CD14-positive monocyte (primary cell): ENCODE measurements around the gene CLDN20. TPM values are rescaled to one million over a fixed set of nuclear protein-coding genes. Genes with fewer than 3 reads are reported as not detected.

Experiments used
- DNase-seq, 3 donors: peaks; one replicate each; pipeline ENCODE4 v3.0.0-alpha.2; 2011 to 2022
- H2AFZ ChIP-seq: 2 replicates; pipeline ENCODE4 v1.6.0; 2012; ENCODE audit warnings: mild to moderate bottlenecking, low read depth, low read length, inconsistent platforms; ENCODE audit not compliant: insufficient read depth, poor library complexity, severe bottlenecking
- H3K27ac ChIP-seq, 2 donors: 1 replicate in 1 of 2; 2 replicates in 1 of 2; pipeline ENCODE4 v1.5.1; 2012 to 2013; ENCODE audit warnings: low read length in 2 of 2, control low read depth in 1 of 2, inconsistent platforms in 1 of 2, low read depth in 1 of 2, mild to moderate bottlenecking in 1 of 2
- H3K27me3 ChIP-seq, 2 donors: one replicate each; pipeline versions ENCODE4 v1.6.0 to v1.6.1; 2011 to 2013; ENCODE audit warnings: low read length in 2 of 2; ENCODE audit not compliant: control insufficient read depth in 2 of 2, insufficient read depth in 2 of 2
- H3K36me3 ChIP-seq, 2 donors: replicated peaks in 1 of 2; 1 replicate in 1 of 2; 2 replicates in 1 of 2; pipeline versions ENCODE4 v1.5.1 to v1.6.1; 2012 to 2013; ENCODE audit warnings: low read length in 2 of 2, control low read depth in 1 of 2, inconsistent platforms in 1 of 2, mild to moderate bottlenecking in 1 of 2; ENCODE audit not compliant: insufficient read depth in 2 of 2, control insufficient read depth in 1 of 2
- H3K4me1 ChIP-seq, 2 donors: 1 replicate in 1 of 2; 2 replicates in 1 of 2; pipeline versions ENCODE4 v1.5.1 to v1.6.1; 2012 to 2013; ENCODE audit warnings: low read length in 2 of 2, control low read depth in 1 of 2, inconsistent platforms in 1 of 2, mild to moderate bottlenecking in 1 of 2, moderate library complexity in 1 of 2; ENCODE audit not compliant: insufficient read depth in 2 of 2, control insufficient read depth in 1 of 2
- H3K4me2 ChIP-seq: replicated peaks from 2 replicates; pipeline ENCODE3; 2012; ENCODE audit warnings: low read length, moderate library complexity, mild to moderate bottlenecking; ENCODE audit not compliant: poor library complexity, severe bottlenecking; ENCODE audit errors: extremely low read depth
- H3K4me3 ChIP-seq, 3 experiments: fragments of 200-600 bp in 1 of 3; sonication (generic) in 1 of 3; replicated peaks in 1 of 3; 1 replicate in 2 of 3; 2 replicates in 1 of 3; pipeline ENCODE4 v1.5.1; 2011 to 2013; ENCODE audit warnings: low read length in 3 of 3, mild to moderate bottlenecking in 3 of 3, control low read depth in 2 of 3, low read depth in 2 of 3, inconsistent platforms in 1 of 3, moderate library complexity in 1 of 3
- H3K79me2 ChIP-seq: 2 replicates; pipeline ENCODE4 v1.6.0; 2012; ENCODE audit warnings: mild to moderate bottlenecking, control low read depth, inconsistent platforms, low read length, moderate library complexity; ENCODE audit not compliant: insufficient read depth
- H3K9ac ChIP-seq: 2 replicates; pipeline ENCODE4 v1.6.0; 2017; ENCODE audit warnings: low read length, mild to moderate bottlenecking; ENCODE audit not compliant: insufficient read depth, poor library complexity, severe bottlenecking
- H3K9me3 ChIP-seq, 2 donors: replicated peaks in 1 of 2; 1 replicate in 1 of 2; 2 replicates in 1 of 2; pipeline versions ENCODE4 v1.5.1 to v1.6.1; 2012 to 2013; ENCODE audit warnings: low read length in 2 of 2, control low read depth in 1 of 2; ENCODE audit not compliant: control insufficient read depth in 1 of 2, insufficient read depth in 1 of 2
- H4K20me1 ChIP-seq: 2 replicates; pipeline ENCODE4 v1.6.0; 2012; ENCODE audit warnings: mild to moderate bottlenecking, low read length, control low read depth, moderate library complexity; ENCODE audit not compliant: insufficient read depth
- H3K27ac Mint-ChIP-seq, 7 donors: one replicate each; pipeline ENCODE4 v1.8.0; 2020; ENCODE audit warnings: mild to moderate bottlenecking in 7 of 7, mixed read lengths in 7 of 7, moderate library complexity in 6 of 7, inconsistent platforms in 2 of 7
- H3K27me3 Mint-ChIP-seq, 3 donors: one replicate each; pipeline ENCODE4 v1.8.0; 2021 to 2022; ENCODE audit warnings: low read depth in 3 of 3, mild to moderate bottlenecking in 3 of 3, mixed read lengths in 3 of 3, moderate library complexity in 3 of 3, inconsistent platforms in 1 of 3
- H3K36me3 Mint-ChIP-seq, 2 donors: one replicate each; pipeline ENCODE4 v1.8.0; 2020; ENCODE audit warnings: mixed read lengths in 2 of 2, inconsistent platforms in 1 of 2, mild to moderate bottlenecking in 1 of 2
- H3K4me1 Mint-ChIP-seq: one replicate; pipeline ENCODE4 v1.8.0; 2020; ENCODE audit warnings: mild to moderate bottlenecking, mixed read lengths
- H3K4me3 Mint-ChIP-seq, 2 donors: one replicate each; pipeline ENCODE4 v1.8.0; 2020; ENCODE audit warnings: mild to moderate bottlenecking in 2 of 2, mixed read lengths in 2 of 2, moderate library complexity in 1 of 2
- H3K9me3 Mint-ChIP-seq, 7 donors: one replicate each; pipeline ENCODE4 v1.8.0; 2020 to 2022; ENCODE audit warnings: mixed read lengths in 7 of 7, mild to moderate bottlenecking in 6 of 7, moderate library complexity in 6 of 7, inconsistent platforms in 2 of 7
- WGBS: methylation state at CpG from one replicate; pipeline ENCODE4 v1.1.5; 2013; ENCODE audit warnings: missing lambda C conversion rate; ENCODE audit not compliant: insufficient coverage; 5-methylcytosine and 5-hydroxymethylcytosine counted together
- intact Hi-C, 2 donors: fragments of 100-400 bp; cut with micrococcal nuclease; formaldehyde crosslinking; loops; one replicate each; pipeline versions ENCODE4 v1.15.0 to v1.15.1; 2023
- polyA plus RNA-seq, 3 donors: library from polyadenylated mRNA; depleted of rRNA in 1 of 3; unstranded in 2 of 3; stranded (reverse) in 1 of 3; fragments of 300-500 nt in 2 of 3; fragments of >200 nt in 1 of 3; fragmentation: Illumina TruSeq in 2 of 3; gene quantifications; 1 replicate in 2 of 3; 2 replicates in 1 of 3; pipeline ENCODE4 v1.2.3, GENCODE V29; 2012 to 2021
- TF ChIP-seq, protein P1 (sequence below): fragments of 200-600 bp; IDR thresholded peaks from one replicate; pipeline ENCODE4 v1.8.0; 2022; ENCODE audit warnings: antibody characterized with exemption, mild to moderate bottlenecking

The CLDN20 gene
- polyA plus RNA-seq, 3 donors, result not detected

DNA sequence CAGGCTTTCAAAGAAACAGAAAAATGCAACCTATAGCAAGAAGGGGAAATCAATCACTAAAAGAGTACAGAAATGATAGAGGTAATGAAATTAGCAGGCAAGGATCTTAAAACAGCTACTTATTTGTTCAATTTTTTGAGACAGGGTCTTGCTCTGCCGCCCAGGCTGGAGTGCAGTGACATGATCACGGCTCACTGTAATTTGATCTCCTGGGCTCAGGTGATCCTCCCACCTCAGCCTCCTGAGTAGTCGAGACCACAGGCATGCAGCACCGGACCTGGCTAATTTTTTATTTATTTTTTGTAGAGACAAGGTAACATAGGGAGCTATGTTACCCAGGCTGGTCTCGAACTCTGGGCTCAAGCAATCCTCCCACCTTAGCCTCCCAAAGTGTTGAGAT, 28.9 kb downstream of the CLDN20 start:
- Histone ChIP-seq H3K27me3 (no peaks in the 10 kb centered on the region), H3K4me3 (no peak overlapping the region), H3K9ac (no peak overlapping the region), H3K27ac (no peak overlapping the region), H3K4me1 (no peaks in the 10 kb centered on the region), H3K4me2 (no peak overlapping the region), H3K79me2 (no peaks in the 10 kb centered on the region), H4K20me1 (no peaks in the 10 kb centered on the region), H3K9me3 (no peaks in the 10 kb centered on the region), H2AFZ (no peak overlapping the region), H3K36me3 (peaks cover 35 to 79% of the 10 kb centered on the region in 2 donors)
- DNase-seq, result no peak
- peaks cover 0 to 2% (median 2%) of the 10 kb centered on the region in 3 donors for H3K27me3 Mint-ChIP-seq
- TF ChIP-seq, protein P1, sequence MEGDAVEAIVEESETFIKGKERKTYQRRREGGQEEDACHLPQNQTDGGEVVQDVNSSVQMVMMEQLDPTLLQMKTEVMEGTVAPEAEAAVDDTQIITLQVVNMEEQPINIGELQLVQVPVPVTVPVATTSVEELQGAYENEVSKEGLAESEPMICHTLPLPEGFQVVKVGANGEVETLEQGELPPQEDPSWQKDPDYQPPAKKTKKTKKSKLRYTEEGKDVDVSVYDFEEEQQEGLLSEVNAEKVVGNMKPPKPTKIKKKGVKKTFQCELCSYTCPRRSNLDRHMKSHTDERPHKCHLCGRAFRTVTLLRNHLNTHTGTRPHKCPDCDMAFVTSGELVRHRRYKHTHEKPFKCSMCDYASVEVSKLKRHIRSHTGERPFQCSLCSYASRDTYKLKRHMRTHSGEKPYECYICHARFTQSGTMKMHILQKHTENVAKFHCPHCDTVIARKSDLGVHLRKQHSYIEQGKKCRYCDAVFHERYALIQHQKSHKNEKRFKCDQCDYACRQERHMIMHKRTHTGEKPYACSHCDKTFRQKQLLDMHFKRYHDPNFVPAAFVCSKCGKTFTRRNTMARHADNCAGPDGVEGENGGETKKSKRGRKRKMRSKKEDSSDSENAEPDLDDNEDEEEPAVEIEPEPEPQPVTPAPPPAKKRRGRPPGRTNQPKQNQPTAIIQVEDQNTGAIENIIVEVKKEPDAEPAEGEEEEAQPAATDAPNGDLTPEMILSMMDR, result no peak
- 100% methylated on average over 1 of the region's 5 CpGs for WGBS
- intact Hi-C loops, result no loop called here
- H3K27ac Mint-ChIP-seq, result no peak overlapping the region
- H3K36me3 Mint-ChIP-seq, result peaks cover 63 to 73% of the 10 kb centered on the region in 2 donors
- H3K4me1 Mint-ChIP-seq, result no peaks in the 10 kb centered on the region
- peaks cover 0 to 3% (median 0%) of the 10 kb centered on the region in 7 donors for H3K9me3 Mint-ChIP-seq
- no peak overlapping the region for H3K4me3 Mint-ChIP-seq

DNA sequence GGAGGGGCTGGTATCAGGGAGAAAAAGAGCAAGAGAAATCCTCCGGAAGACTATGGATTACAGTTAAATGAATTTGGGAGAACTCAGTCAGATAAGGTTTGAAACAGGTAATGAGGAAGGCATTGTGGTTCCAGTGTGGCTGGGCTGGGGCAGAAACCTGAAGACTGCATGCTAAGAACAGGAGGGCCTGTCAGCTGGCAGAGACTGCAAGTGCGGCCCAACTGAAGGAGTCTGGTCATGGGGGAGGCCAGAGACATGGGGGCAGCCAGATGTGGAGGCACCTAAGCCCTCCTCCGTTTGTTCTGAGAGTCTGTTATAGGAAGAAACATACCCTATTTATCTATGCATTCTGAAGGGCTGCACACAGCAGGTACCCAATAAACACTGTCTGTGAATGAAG, 33.9 kb downstream of the CLDN20 start:
- peaks cover 49 to 61% of the 10 kb centered on the region in 2 donors for H3K36me3 Mint-ChIP-seq
- peaks cover 0 to 1% (median 0%) of the 10 kb centered on the region in 7 donors for H3K9me3 Mint-ChIP-seq
- Histone ChIP-seq H3K4me1 (no peaks in the 10 kb centered on the region), H3K27ac (no peak overlapping the region), H3K9me3 (no peaks in the 10 kb centered on the region), H3K36me3 (peaks cover 37 to 63% of the 10 kb centered on the region in 2 donors), H3K27me3 (no peaks in the 10 kb centered on the region), H2AFZ (no peak overlapping the region), H4K20me1 (no peaks in the 10 kb centered on the region), H3K79me2 (no peaks in the 10 kb centered on the region), H3K4me2 (no peak overlapping the region), H3K9ac (no peak overlapping the region), H3K4me3 (no peak overlapping the region)
- H3K4me3 Mint-ChIP-seq, result no peak overlapping the region
- peak overlapping the region in 2 of 7 donors; percentile 0 to 51 for H3K27ac Mint-ChIP-seq
- intact Hi-C loops, result no loop called here
- TF ChIP-seq, protein P1, result no peak
- 90% methylated on average over 2 of the region's 3 CpGs for WGBS
- H3K27me3 Mint-ChIP-seq, result peaks cover 0 to 2% (median 0%) of the 10 kb centered on the region in 3 donors
- peaks cover under 1% of the 10 kb centered on the region for H3K4me1 Mint-ChIP-seq
- no peak for DNase-seq
